GM19452 (cell line): ENCODE measurements around the gene KBTBD13.
"Not testable (repeated sequence)": the region's sequence is repeated elsewhere in the genome, so short reads cannot be mapped to it uniquely, and the experiment has no call there.

Experiments used
- ATAC-seq: cut with Tn5 transposase; IDR thresholded peaks from one replicate; pipeline ENCODE4 v1.9.1; 2021; ENCODE audit not compliant: unreplicated experiment

KBTBD13 gene

GRCh38 chr15:65087873-65088642 lies 11.5 kb downstream of the KBTBD13 start:
- no peak for ATAC-seq

GRCh38 chr15:65088643-65089021 lies 12.1 kb downstream of the KBTBD13 start:
- no peak for ATAC-seq

- ATAC-seq: no peak
Observed at GRCh38 chr15:65089206-65089824, 12.8 kb downstream of the KBTBD13 start.

DNA sequence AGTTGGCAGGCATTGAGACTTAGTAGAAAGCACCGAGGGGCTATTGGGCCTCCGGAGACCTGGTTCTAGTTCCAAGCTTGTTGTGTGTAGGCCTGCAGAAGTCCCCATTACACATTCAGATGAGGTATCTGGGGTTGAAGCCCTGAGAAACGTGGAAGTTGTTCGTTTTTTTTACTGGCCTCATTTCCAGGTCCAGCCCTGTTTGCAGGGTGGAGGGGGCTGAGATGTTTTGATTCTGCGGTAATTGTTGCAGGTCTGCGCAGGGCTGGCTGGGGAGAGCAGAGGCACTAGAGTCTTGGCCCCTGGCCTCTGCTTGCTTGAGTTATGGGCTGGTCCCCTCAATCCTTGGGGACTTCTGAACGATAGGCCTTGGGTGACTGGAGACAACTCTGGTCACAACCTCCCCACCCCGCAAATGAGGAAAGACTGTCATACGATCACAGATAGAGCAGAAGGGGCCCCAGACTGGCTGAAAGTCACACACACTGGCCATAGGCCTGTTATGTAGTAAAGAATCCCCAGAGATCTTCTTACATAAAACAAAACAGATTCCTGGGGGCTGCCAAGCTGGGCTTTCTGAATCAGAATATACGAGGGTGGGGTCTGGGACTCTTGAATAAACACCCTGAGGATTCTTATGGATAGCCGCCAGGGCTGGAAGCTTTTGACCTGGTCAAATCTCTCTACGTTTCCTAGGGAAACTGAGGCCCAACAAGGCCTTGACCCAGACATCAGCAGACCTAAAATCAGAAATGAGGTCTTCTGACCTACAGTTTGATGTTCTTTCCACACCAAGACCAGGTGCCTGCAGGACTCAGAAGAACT lies 15.6 kb downstream of the KBTBD13 start:
- ATAC-seq: no peak

GRCh38 chr15:65092911-65093792 lies 16.6 kb downstream of the KBTBD13 start:
- no peak for ATAC-seq

DNA sequence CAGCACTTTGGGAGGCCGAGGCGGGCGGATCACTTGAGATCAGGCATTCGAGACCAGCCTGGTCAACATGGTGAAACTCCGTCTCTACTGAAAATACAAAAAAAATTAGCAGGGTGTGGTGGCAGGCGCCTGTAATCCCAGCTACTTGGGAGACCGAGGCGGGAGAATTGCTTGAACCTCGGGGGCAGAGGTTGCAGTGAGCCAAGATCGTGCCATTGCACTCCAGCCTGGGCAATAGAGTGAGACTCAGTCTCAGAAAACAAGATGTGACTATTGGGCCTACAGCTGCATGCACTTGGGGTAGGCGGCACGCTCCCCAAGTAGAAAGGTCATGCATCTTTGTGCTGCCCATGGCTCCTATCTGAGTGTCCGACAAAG lies 17.2 kb downstream of the KBTBD13 start:
- ATAC-seq: not testable (repeated sequence)

DNA sequence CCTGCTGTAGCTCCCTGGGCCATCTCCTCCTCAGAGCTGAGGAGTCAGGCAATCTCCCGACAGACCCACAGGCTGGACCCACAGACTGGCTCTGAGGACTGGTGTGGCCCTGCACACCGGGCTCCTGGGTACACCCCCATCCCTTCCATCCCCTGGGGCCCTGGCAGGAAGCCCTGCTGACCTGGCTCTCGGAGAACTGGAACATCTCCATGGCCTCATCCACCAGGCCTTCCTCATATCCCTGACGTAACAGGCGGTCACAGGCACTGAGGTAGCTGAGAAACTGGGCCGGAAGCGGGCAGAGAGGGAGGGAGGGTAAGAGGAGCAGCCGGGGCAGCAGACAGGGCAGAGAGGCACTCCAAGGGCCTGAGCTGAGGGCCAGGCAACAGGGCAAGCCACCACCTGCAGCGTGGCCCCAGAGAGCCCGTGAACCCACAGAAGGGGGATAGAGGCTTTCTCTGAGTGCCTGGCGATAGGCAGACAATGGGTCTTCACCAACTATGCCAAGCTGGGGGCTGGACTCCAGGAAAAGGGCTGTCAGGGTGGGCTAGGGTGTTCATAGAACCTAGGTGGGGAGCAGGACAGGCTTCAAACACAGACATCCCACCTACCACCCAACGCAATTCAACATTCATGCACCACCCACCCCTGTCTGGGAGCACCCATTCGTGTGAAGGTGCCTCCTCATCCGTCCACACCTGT lies 17.9 kb downstream of the KBTBD13 start:
- no peak for ATAC-seq

- no peak for ATAC-seq
Observed at GRCh38 chr15:65095011-65095746, 18.6 kb downstream of the KBTBD13 start.

DNA sequence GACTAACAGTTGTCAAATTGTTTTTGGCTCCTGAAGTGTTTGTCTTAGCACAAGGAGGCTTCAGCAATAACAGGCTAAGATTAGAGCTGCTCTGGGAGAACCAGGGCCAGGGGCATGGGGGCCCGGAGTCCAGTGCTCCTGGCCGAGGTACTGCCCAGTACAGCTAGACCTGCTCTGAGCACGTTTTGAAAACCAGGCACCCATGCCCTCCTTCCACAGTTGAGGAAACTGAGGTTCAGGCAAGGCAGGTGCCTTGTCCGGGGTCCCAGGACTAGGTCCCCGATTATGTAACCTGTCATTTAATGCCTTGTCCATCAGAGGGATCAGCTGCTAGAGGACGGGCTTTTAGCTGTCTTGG lies 19.2 kb downstream of the KBTBD13 start:
- ATAC-seq: no peak

- no peak for ATAC-seq
Observed at GRCh38 chr15:65096481-65097385, 20.2 kb downstream of the KBTBD13 start.

GRCh38 chr15:65097651-65098263 lies 21.2 kb downstream of the KBTBD13 start:
- no peak for ATAC-seq

DNA sequence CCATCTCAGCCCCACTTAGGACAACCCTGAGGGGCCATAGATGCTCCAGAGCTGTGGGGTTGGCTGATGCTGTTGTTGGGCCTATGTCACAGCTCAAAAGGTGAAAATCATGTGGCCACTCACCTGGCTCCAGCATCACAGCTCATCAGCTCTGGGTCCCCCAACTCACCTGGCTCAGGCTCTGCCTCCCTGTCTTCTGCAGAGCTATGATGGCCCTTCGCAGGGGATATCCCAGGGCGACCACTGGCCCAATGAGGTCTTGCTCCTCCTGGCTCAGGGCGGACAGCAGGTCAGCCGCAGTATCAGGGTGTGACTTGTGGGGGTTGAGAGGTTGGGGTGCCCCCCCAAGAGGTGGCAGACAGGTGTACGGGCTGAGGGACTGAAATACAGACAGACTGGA lies 22.8 kb downstream of the KBTBD13 start:
- ATAC-seq: no peak

DNA sequence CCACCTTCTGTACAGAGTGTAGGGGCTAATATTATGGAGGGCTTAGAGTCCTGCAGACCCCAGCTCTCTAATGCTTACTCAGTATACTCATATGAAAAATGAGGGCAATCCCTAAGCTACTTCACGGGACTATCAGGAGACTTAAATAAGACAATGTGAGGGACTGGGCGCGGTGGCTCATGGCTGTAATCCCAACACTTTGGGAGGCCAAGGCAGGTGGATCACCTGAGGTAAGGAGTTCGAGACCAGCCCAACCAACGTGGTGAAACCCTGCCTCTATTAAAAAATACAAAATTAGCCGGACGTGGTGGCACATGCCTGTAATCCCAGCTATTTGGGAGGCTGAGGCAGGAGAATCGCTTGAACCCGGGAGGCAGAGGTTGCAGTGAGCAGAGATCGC lies 23.3 kb downstream of the KBTBD13 start:
- not testable (repeated sequence) for ATAC-seq

DNA sequence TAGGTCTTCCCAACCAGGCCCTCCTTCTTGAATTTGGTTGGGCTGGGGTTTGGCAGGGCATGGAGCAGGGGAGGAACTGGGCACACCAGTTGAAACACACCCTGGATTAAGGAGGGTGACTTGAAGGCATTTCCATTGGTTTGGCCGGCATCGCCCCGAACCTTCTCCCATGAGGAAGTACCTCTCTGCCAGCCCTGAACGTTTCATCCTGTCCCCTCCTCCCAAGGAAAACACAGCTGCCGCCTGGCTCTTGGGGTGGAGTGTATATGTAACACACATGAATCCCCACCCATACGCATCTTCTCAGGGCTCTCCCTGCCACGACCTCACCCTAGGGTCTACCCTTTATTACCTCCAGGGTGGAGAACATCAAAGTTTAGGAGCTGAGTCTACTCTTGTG lies 23.9 kb downstream of the KBTBD13 start:
- no peak for ATAC-seq

DNA sequence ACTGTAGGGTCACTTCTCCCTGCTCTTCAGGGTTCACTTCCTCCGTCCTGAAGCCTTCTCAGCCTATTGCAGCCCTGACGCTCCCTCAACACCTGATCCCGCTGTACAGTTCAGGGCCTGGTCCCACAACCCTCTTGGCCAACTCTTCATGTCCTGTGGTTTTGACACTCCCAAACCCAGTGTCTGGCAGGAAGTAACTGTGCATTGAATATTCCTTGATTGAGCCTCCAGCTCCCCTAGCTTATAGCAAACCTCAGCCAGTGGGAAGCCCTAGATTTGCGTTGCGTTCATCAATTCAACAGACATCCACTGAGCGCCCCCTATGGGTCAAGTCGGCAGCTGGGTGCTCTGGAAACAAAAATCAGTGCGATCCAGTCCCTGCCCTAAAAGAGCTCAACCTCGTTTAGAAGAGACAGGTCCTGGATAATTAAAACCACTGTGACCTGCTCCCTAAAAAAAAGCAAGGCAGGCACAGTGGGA lies 24.9 kb downstream of the KBTBD13 start:
- ATAC-seq: no peak

DNA sequence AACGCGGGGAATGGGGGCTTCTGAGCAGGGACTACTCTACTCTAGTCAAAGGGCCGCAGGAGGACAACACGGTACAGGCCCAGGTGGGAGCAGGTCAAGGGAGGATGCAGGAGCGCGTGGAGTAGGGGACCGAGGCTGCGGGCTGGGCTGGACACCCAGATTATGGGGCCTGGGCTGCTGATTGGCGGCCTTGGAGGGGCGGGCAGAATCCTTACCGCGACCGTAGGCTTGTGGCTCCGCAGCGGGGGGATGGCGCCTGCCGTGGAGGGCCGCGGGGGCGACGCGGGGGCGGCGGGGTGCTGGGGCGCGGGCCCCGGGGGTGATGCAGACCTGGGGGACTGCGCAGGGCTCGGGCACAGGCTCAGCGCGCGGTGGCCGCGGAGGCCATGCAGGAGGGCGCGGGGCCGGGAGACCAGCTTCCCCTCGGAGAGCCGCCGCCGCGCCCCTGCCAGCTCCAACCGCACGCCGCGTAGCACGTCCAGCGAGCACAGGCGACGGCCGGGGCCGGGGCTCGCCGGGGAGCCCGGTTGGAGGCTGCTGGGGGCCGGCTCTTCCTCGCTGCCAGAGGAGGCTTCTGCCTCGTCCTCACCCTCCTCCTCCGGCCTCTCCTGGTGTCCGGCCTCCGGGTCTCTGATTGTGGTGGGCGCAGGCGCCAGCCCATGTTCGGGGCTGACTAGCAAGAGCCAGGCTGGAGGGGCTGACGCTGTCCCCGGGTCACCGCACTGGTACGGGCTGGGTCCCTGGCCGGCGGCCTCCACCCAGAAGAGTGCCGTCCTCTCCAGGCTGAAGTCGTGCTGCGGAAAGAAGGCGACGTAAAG lies 25.6 kb downstream of the KBTBD13 start:
- no peak for ATAC-seq

DNA sequence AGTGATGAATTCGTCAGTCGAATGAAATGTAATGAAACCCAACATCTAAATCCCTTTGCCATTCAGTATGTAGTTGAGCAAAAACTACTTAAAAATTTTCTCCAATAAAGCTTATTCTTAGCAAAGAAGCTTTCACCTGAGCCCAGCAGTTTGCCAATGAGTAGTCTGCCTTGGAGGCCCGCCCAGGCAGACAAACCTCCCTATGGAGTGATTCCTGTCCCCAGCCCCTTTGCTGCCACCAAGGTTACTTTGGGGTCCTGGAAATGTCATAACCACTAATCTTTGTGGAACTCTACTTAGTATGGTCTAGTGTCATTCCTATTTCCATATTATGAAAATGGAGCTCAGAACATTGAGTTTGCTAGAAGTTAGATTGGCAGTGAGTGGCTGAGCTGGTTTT lies 26.4 kb downstream of the KBTBD13 start:
- ATAC-seq: no peak
